ENCODE results near the gene MRFAP1L1. TPM values are rescaled to one million over a fixed set of nuclear protein-coding genes. Genes with fewer than 3 reads are reported as not detected.

The MRFAP1L1 gene
- polyA plus RNA-seq, 1 donor = 64.1 TPM

GRCh38 chr4:6751611-6752485 lies 42.2 kb upstream of the MRFAP1L1 start:
- WGBS (ENCODE audit: insufficient coverage, low lambda C conversion rate) = no CpG with 5 or more reads among the region's 18 CpGs
- H3K9me3 ChIP-seq (ENCODE audit: control insufficient read depth, low read depth, low read length) = no peaks in the 10 kb centered on the region
- H3K4me1 ChIP-seq (ENCODE audit: control insufficient read depth, insufficient read depth, low read length) = peaks cover 49% of the 10 kb centered on the region
- no peak overlapping the region for H3K4me3 ChIP-seq (ENCODE audit: low read length)
- peak in 1 of 2 donors; percentile 35 for DNase-seq
- no peaks in the 10 kb centered on the region for H3K36me3 ChIP-seq (ENCODE audit: control insufficient read depth, insufficient read depth, low read length)
- no peaks in the 10 kb centered on the region for H3K27me3 ChIP-seq (ENCODE audit: control insufficient read depth, insufficient read depth, low read length)
- H3K27ac ChIP-seq (ENCODE audit: low read length) = no peak overlapping the region

GRCh38 chr4:6750286-6751221 lies 40.9 kb upstream of the MRFAP1L1 start:
- Histone ChIP-seq H3K36me3 (ENCODE audit: control insufficient read depth, insufficient read depth, low read length) (no peaks in the 10 kb centered on the region), H3K4me3 (ENCODE audit: low read length) (no peak overlapping the region), H3K4me1 (ENCODE audit: control insufficient read depth, insufficient read depth, low read length) (peaks cover 49% of the 10 kb centered on the region), H3K27me3 (ENCODE audit: control insufficient read depth, insufficient read depth, low read length) (no peaks in the 10 kb centered on the region), H3K9me3 (ENCODE audit: control insufficient read depth, low read depth, low read length) (no peaks in the 10 kb centered on the region), H3K27ac (ENCODE audit: low read length) (peak overlapping the region; percentile 81)
- peak in 1 of 2 donors; percentile 65 for DNase-seq
- WGBS (ENCODE audit: insufficient coverage, low lambda C conversion rate) = no CpG with 5 or more reads among the region's 23 CpGs

- Histone ChIP-seq H3K4me3 (ENCODE audit: low read length) (no peak overlapping the region), H3K36me3 (ENCODE audit: control insufficient read depth, insufficient read depth, low read length) (no peaks in the 10 kb centered on the region), H3K4me1 (ENCODE audit: control insufficient read depth, insufficient read depth, low read length) (peaks cover 49% of the 10 kb centered on the region), H3K27ac (ENCODE audit: low read length) (peak overlapping the region; percentile 81), H3K27me3 (ENCODE audit: control insufficient read depth, insufficient read depth, low read length) (no peaks in the 10 kb centered on the region), H3K9me3 (ENCODE audit: control insufficient read depth, low read depth, low read length) (no peaks in the 10 kb centered on the region)
- peak; percentile 94 to 97 for DNase-seq
- WGBS (ENCODE audit: insufficient coverage, low lambda C conversion rate) = no CpG with 5 or more reads among the region's 25 CpGs
Observed at GRCh38 chr4:6749340-6750171, 39.9 kb upstream of the MRFAP1L1 start.

GRCh38 chr4:6748286-6748685 lies 38.6 kb upstream of the MRFAP1L1 start:
- no peaks in the 10 kb centered on the region for H3K9me3 ChIP-seq (ENCODE audit: control insufficient read depth, low read depth, low read length)
- WGBS (ENCODE audit: insufficient coverage, low lambda C conversion rate) = no CpG with 5 or more reads among the region's 9 CpGs
- H3K4me1 ChIP-seq (ENCODE audit: control insufficient read depth, insufficient read depth, low read length) = peaks cover 49% of the 10 kb centered on the region
- H3K27ac ChIP-seq (ENCODE audit: low read length) = no peak overlapping the region
- DNase-seq = no peak
- no peak overlapping the region for H3K4me3 ChIP-seq (ENCODE audit: low read length)
- no peaks in the 10 kb centered on the region for H3K27me3 ChIP-seq (ENCODE audit: control insufficient read depth, insufficient read depth, low read length)
- no peaks in the 10 kb centered on the region for H3K36me3 ChIP-seq (ENCODE audit: control insufficient read depth, insufficient read depth, low read length)

GRCh38 chr4:6747294-6748051 lies 37.8 kb upstream of the MRFAP1L1 start:
- peak; percentile 78 to 88 for DNase-seq
- Histone ChIP-seq H3K4me1 (ENCODE audit: control insufficient read depth, insufficient read depth, low read length) (peaks cover 43% of the 10 kb centered on the region), H3K4me3 (ENCODE audit: low read length) (no peak overlapping the region), H3K9me3 (ENCODE audit: control insufficient read depth, low read depth, low read length) (no peaks in the 10 kb centered on the region), H3K27me3 (ENCODE audit: control insufficient read depth, insufficient read depth, low read length) (no peaks in the 10 kb centered on the region), H3K36me3 (ENCODE audit: control insufficient read depth, insufficient read depth, low read length) (no peaks in the 10 kb centered on the region), H3K27ac (ENCODE audit: low read length) (peak overlapping the region; percentile 70)
- WGBS (ENCODE audit: insufficient coverage, low lambda C conversion rate) = 33% methylated on average over 1 of the region's 11 CpGs

GRCh38 chr4:6746721-6747293 lies 37.1 kb upstream of the MRFAP1L1 start:
- DNase-seq = no peak
- 83% methylated on average over 1 of the region's 20 CpGs for WGBS (ENCODE audit: insufficient coverage, low lambda C conversion rate)
- Histone ChIP-seq H3K4me1 (ENCODE audit: control insufficient read depth, insufficient read depth, low read length) (peaks cover 43% of the 10 kb centered on the region), H3K27me3 (ENCODE audit: control insufficient read depth, insufficient read depth, low read length) (no peaks in the 10 kb centered on the region), H3K9me3 (ENCODE audit: control insufficient read depth, low read depth, low read length) (no peaks in the 10 kb centered on the region), H3K27ac (ENCODE audit: low read length) (peak overlapping the region; percentile 70), H3K4me3 (ENCODE audit: low read length) (no peak overlapping the region), H3K36me3 (ENCODE audit: control insufficient read depth, insufficient read depth, low read length) (no peaks in the 10 kb centered on the region)

GRCh38 chr4:6742989-6743388 lies 33.3 kb upstream of the MRFAP1L1 start:
- DNase-seq = no peak
- Histone ChIP-seq H3K9me3 (ENCODE audit: control insufficient read depth, low read depth, low read length) (peaks cover 3% of the 10 kb centered on the region), H3K27ac (ENCODE audit: low read length) (no peak overlapping the region), H3K4me1 (ENCODE audit: control insufficient read depth, insufficient read depth, low read length) (peaks cover 12% of the 10 kb centered on the region), H3K27me3 (ENCODE audit: control insufficient read depth, insufficient read depth, low read length) (no peaks in the 10 kb centered on the region), H3K4me3 (ENCODE audit: low read length) (no peak overlapping the region), H3K36me3 (ENCODE audit: control insufficient read depth, insufficient read depth, low read length) (no peaks in the 10 kb centered on the region)
- WGBS (ENCODE audit: insufficient coverage, low lambda C conversion rate) = no CpG with 5 or more reads among the region's 11 CpGs

GRCh38 chr4:6742507-6742906 lies 32.8 kb upstream of the MRFAP1L1 start:
- no peak overlapping the region for H3K4me3 ChIP-seq (ENCODE audit: low read length)
- no peaks in the 10 kb centered on the region for H3K27me3 ChIP-seq (ENCODE audit: control insufficient read depth, insufficient read depth, low read length)
- H3K36me3 ChIP-seq (ENCODE audit: control insufficient read depth, insufficient read depth, low read length) = no peaks in the 10 kb centered on the region
- DNase-seq = no peak
- no peak overlapping the region for H3K27ac ChIP-seq (ENCODE audit: low read length)
- 100% methylated on average over 2 of the region's 2 CpGs for WGBS (ENCODE audit: insufficient coverage, low lambda C conversion rate)
- H3K9me3 ChIP-seq (ENCODE audit: control insufficient read depth, low read depth, low read length) = peaks cover 3% of the 10 kb centered on the region
- H3K4me1 ChIP-seq (ENCODE audit: control insufficient read depth, insufficient read depth, low read length) = peaks cover 7% of the 10 kb centered on the region

GRCh38 chr4:6740347-6740746 lies 30.7 kb upstream of the MRFAP1L1 start:
- no CpG with 5 or more reads among the region's 8 CpGs for WGBS (ENCODE audit: insufficient coverage, low lambda C conversion rate)

More at GRCh38 chr4:6740347-6740746, 30.7 kb upstream of the MRFAP1L1 start:
- no peaks in the 10 kb centered on the region for H3K4me1 ChIP-seq (ENCODE audit: control insufficient read depth, insufficient read depth, low read length)
- H3K9me3 ChIP-seq (ENCODE audit: control insufficient read depth, low read depth, low read length) = peaks cover 3% of the 10 kb centered on the region
- no peaks in the 10 kb centered on the region for H3K27me3 ChIP-seq (ENCODE audit: control insufficient read depth, insufficient read depth, low read length)
- no peak for DNase-seq
- H3K4me3 ChIP-seq (ENCODE audit: low read length) = no peak overlapping the region
- H3K27ac ChIP-seq (ENCODE audit: low read length) = no peak overlapping the region
- H3K36me3 ChIP-seq (ENCODE audit: control insufficient read depth, insufficient read depth, low read length) = no peaks in the 10 kb centered on the region
